HepG2 (cell line): ENCODE measurements around the gene IFNL1. TPM values are rescaled to one million over a fixed set of nuclear protein-coding genes. Genes with fewer than 3 reads are reported as not detected.
A peak's percentile ranks its signal among the peaks of the same experiment; 100 is the strongest.

ENCODE experiments used
- ATAC-seq: fragments of 200-7000 bp; cut with Tn5 transposase; 3 replicates; pipeline ENCODE4 v1.9.1; 2020; ENCODE audit warnings: mild to moderate bottlenecking, moderate library complexity
- BruUV-seq: library from RNA; stranded (reverse); fragments of 400-500 nt; replicated peaks from 2 replicates; lab custom pipeline; 2021; lab: Mats Ljungman, UMichigan
- CTCF ChIA-PET: fragments of 300-600 bp; formaldehyde crosslinking; extraction: SDS; loops from one replicate; lab custom pipeline; 2021; ENCODE audit warnings: low total read pairs, inconsistent platforms, low intra/inter-chr PET ratio; lab: Yijun Ruan, JAX
- POLR2A ChIA-PET: fragments of 350-600 bp; sonication (Branson Sonifier 250); formaldehyde crosslinking; loops from one replicate; lab custom pipeline; 2020; ENCODE audit warnings: antibody characterized with exemption, inconsistent platforms; lab: Yijun Ruan, JAX
- DNase-seq: peaks from one replicate; pipeline ENCODE4 v3.0.0-alpha.2; 2015; ENCODE audit warnings: low spot score
- FAIRE-seq: peaks from 3 replicates; lab custom pipeline; 2011; peaks lifted over from hg19 to GRCh38; lab: Jason Lieb, UNC
- H2AFZ ChIP-seq: one replicate; pipeline ENCODE4 v1.6.1; 2011; ENCODE audit warnings: low read length, inconsistent platforms
- H3K27ac ChIP-seq: fragments of 300-600 bp; 3 replicates; pipeline ENCODE4 v1.8.0; 2011; ENCODE audit warnings: mixed run types, mild to moderate bottlenecking, mixed read lengths, low read length, inconsistent platforms; ENCODE audit not compliant: insufficient read depth; ENCODE audit errors: extremely low read length
- H3K27me3 ChIP-seq, 2 experiments: fragments of 200-600 bp in 1 of 2; 2 replicates in 1 of 2; 3 replicates in 1 of 2; pipeline versions ENCODE4 v1.6.0 to v1.8.0; 2011; ENCODE audit warnings: low read length in 2 of 2, mild to moderate bottlenecking in 2 of 2, moderate library complexity in 2 of 2, inconsistent platforms in 1 of 2; ENCODE audit not compliant: insufficient read depth in 2 of 2, control insufficient read depth in 1 of 2
- H3K36me3 ChIP-seq, 2 experiments: fragments of 200-600 bp in 1 of 2; replicated peaks in 1 of 2; 2 replicates in 1 of 2; 3 replicates in 1 of 2; pipeline versions ENCODE4 v1.5.1 to v1.8.0; 2011; ENCODE audit warnings: low read length in 2 of 2, inconsistent platforms in 1 of 2; ENCODE audit not compliant: insufficient read depth in 2 of 2, control insufficient read depth in 1 of 2
- H3K4me1 ChIP-seq: 2 replicates; pipeline ENCODE4 v1.5.1; 2012; ENCODE audit warnings: low read length, inconsistent platforms; ENCODE audit not compliant: insufficient read depth
- H3K4me2 ChIP-seq: 2 replicates; pipeline ENCODE4 v1.6.0; 2011; ENCODE audit warnings: low read depth, low read length, inconsistent platforms
- H3K4me3 ChIP-seq, 3 experiments: fragments of 200-600 bp in 1 of 3; sonication (generic), shearing (Covaris generic) in 1 of 3; replicated peaks in 1 of 3; 2 replicates each; pipeline ENCODE4 v1.5.1; 2011 to 2016; ENCODE audit warnings: low read length in 3 of 3, inconsistent platforms in 2 of 3, low read depth in 2 of 3, mild to moderate bottlenecking in 2 of 3, control low read depth in 1 of 3, mixed read lengths in 1 of 3; ENCODE audit not compliant: insufficient read depth in 1 of 3
- H3K79me2 ChIP-seq: one replicate; pipeline ENCODE4 v1.6.1; 2011; ENCODE audit warnings: low read length, inconsistent platforms; ENCODE audit not compliant: insufficient read depth
- H3K9ac ChIP-seq: 2 replicates; pipeline ENCODE4 v1.6.0; 2011; ENCODE audit warnings: mild to moderate bottlenecking, low read depth, low read length, inconsistent platforms; ENCODE audit not compliant: insufficient read depth
- H3K9me3 ChIP-seq: 2 replicates; pipeline ENCODE4 v1.5.1; 2012; ENCODE audit warnings: mild to moderate bottlenecking, low read length
- H4K20me1 ChIP-seq: 2 replicates; pipeline ENCODE4 v1.6.0; 2011; ENCODE audit warnings: inconsistent platforms, mild to moderate bottlenecking, low read length, moderate library complexity; ENCODE audit not compliant: insufficient read depth
- HNF4G ChIP-seq, 2 experiments: sonication (generic) in 1 of 2; formaldehyde crosslinking in 1 of 2; IDR thresholded peaks; 2 replicates each; pipeline versions ENCODE4 v1.4.0 to v1.6.1; 2011 to 2020; ENCODE audit warnings: borderline replicate concordance in 2 of 2, low read depth in 2 of 2, mild to moderate bottlenecking in 2 of 2, low read length in 1 of 2, missing genetic modification reagents in 1 of 2, moderate library complexity in 1 of 2
- PCBP1 ChIP-seq: fragments of 200-400 bp; formaldehyde crosslinking; IDR thresholded peaks from 2 replicates; pipeline ENCODE4 v1.6.1; 2017; ENCODE audit warnings: mild to moderate bottlenecking, low read depth, low read length, borderline replicate concordance
- PRMT3 ChIP-seq: sonication (generic); formaldehyde crosslinking; IDR thresholded peaks from 2 replicates; pipeline ENCODE4 v1.8.1; 2022; ENCODE audit warnings: low read depth, mild to moderate bottlenecking, moderate library complexity, missing genetic modification reagents, borderline replicate concordance
- SRY ChIP-seq: sonication (generic); formaldehyde crosslinking; IDR thresholded peaks from 2 replicates; pipeline ENCODE4 v1.8.0; 2022; ENCODE audit warnings: mild to moderate bottlenecking, missing genetic modification reagents
- WGBS: methylation state at CpG from one replicate; pipeline ENCODE4 v1.1.6; 2017; ENCODE audit warnings: low lambda C conversion rate; 5-methylcytosine and 5-hydroxymethylcytosine counted together
- in situ Hi-C: cut with HindIII; loops from 2 replicates; pipeline ENCODE4 v1.10.0; 2017; ENCODE audit warnings: low pct_unique_long_range_greater_than_20kb; ENCODE audit not compliant: extremely low pct_ligation_motif_present
- intact Hi-C: fragments of 100-400 bp; cut with micrococcal nuclease; formaldehyde crosslinking; loops from one replicate; pipeline ENCODE4 v1.10.0; 2022; ENCODE audit not compliant: unreplicated experiment
- polyA plus RNA-seq, 8 experiments: library from polyadenylated mRNA; depleted of rRNA in 3 of 8; stranded (reverse) in 7 of 8; unstranded in 1 of 8; fragments of >200 nt; fragmentation: Illumina TruSeq in 4 of 8; extraction: Trizol in 4 of 8; gene quantifications; 2 replicates each; pipeline versions ENCODE4 v1.2.1 to v1.2.3, GENCODE V29; 2011 to 2016; ENCODE audit warnings: low read depth in 4 of 8, missing spikeins in 1 of 8, mixed read lengths in 1 of 8; ENCODE audit not compliant: insufficient read depth in 1 of 8
- total RNA-seq, 5 experiments: library from RNA; depleted of rRNA; stranded (reverse); fragments of >200 nt; fragmentation: Illumina TruSeq; extraction: Trizol; gene quantifications; 2 replicates each; pipeline ENCODE4 v1.2.3, GENCODE V29; 2016; ENCODE audit warnings: low read depth in 1 of 5
- TF ChIP-seq, protein P1 (sequence below): sonication (generic); formaldehyde crosslinking; IDR thresholded peaks from 2 replicates; pipeline ENCODE4 v1.4.0; 2020; ENCODE audit warnings: missing genetic modification reagents
- TF ChIP-seq, protein P2 (sequence below): sonication (generic); formaldehyde crosslinking; IDR thresholded peaks from 2 replicates; pipeline ENCODE4 v1.8.0; 2022; ENCODE audit warnings: missing genetic modification reagents, mild to moderate bottlenecking, inconsistent platforms, borderline replicate concordance

IFNL1 gene
- total and polyA plus RNA-seq, 2 of the 13 experiments (the other 11 are each of a cell fraction or from before 2014, with no cell fraction given), result not detected

DNA sequence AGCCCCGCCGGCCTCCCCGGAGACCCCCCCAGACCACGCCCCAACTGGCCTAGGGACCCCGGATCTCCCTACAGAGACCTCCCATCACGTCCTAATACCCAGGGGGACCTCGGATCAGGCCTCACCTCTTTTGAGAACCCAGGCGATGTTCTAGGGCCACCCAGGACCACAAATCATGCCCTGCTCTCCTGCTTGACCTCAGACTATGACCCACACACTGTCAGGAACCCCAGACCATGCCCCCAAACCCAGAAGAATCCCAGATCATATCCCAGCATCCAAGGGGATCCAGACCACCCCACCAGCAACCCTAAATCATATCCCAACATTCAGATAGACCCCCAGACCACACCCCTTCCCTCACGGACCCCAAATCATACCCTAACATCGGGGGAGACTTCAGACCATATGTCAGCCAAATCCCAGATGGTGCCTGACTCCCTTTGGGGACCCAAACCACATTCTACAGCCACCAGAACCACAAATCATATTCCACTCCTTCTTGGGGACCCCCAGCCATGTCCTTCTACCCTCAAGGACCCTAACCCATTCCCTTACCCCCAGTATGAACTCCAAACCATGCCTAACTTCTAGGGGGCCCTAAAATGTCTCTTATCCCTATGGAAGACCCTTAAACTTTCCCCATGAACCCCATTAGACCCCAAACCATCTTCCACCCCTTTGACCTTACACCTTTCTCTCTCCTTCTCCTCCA lies 25.1 kb downstream of the IFNL1 start:
- no peak overlapping the region; a peak in 1 of 6 replicates for H3K4me3 ChIP-seq
- H3K4me1 ChIP-seq, result peaks cover 14% of the 10 kb centered on the region
- no peak for TF ChIP-seq SRY (CRISPR knock-in tag)
- no peak for TF ChIP-seq PRMT3
- TF ChIP-seq, protein P1, sequence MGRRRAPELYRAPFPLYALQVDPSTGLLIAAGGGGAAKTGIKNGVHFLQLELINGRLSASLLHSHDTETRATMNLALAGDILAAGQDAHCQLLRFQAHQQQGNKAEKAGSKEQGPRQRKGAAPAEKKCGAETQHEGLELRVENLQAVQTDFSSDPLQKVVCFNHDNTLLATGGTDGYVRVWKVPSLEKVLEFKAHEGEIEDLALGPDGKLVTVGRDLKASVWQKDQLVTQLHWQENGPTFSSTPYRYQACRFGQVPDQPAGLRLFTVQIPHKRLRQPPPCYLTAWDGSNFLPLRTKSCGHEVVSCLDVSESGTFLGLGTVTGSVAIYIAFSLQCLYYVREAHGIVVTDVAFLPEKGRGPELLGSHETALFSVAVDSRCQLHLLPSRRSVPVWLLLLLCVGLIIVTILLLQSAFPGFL (CRISPR knock-in tag), result no peak
- TF ChIP-seq, protein P2, sequence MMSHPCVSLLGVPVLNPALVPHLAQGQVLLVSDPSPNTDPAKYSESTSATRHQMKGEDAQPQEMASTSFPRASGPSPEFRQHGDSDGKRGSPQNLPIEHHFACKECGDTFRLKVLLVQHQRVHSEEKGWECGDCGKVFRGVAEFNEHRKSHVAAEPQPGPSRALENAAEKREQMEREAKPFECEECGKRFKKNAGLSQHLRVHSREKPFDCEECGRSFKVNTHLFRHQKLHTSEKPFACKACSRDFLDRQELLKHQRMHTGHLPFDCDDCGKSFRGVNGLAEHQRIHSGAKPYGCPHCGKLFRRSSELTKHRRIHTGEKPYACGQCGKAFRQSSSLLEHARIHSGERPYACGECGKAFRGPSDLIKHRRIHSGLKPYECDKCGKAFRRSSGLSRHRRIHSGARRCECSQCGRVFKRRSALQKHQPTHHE, result no peak
- no peak for TF ChIP-seq HNF4G (IDR thresholded peaks at IDR 0.05; ENCODE audit: borderline replicate concordance, low read depth, low read length)
- TF ChIP-seq HNF4G (CRISPR knock-in tag; IDR thresholded peaks at IDR 0.05; ENCODE audit: borderline replicate concordance, low read depth), result no peak
- TF ChIP-seq PCBP1, result no peak
- no peaks in the 10 kb centered on the region for H4K20me1 ChIP-seq
- ATAC-seq (no peak), DNase-seq (no peak), FAIRE-seq (no peak)
- in situ Hi-C loops, result no loop called here
- H3K36me3 ChIP-seq, result no peaks in the 10 kb centered on the region
- CTCF ChIA-PET, result no interaction called here
- peak overlapping the region; percentile 18; the same call in 1 of the 2 replicates for H3K4me2 ChIP-seq
- intact Hi-C loops, result no loop called here
- H3K9ac ChIP-seq, result no peak overlapping the region
- peaks cover 0 to 22% of the 10 kb centered on the region in 2 experiments; a peak in 2 of 5 replicates for H3K27me3 ChIP-seq
- H3K9me3 ChIP-seq, result no peaks in the 10 kb centered on the region
- BruUV-seq, result no TSS peak
- 6% methylated on average over 2 of the region's 10 CpGs for WGBS
- H3K27ac ChIP-seq, result no peak overlapping the region
- no peak overlapping the region for H2AFZ ChIP-seq
- no peaks in the 10 kb centered on the region for H3K79me2 ChIP-seq
- POLR2A ChIA-PET, result no interaction called here
